Loucy (cell line): ENCODE measurements around the gene CTNNBL1.
"Not testable (repeated sequence)": the region's sequence is repeated elsewhere in the genome, so short reads cannot be mapped to it uniquely, and the experiment has no call there.

ENCODE experiments used
- H2AFZ ChIP-seq: fragments of 200-600 bp; sonication (generic); 2 replicates; pipeline ENCODE4 v1.6.0; 2016; ENCODE audit warnings: antibody characterized with exemption, mild to moderate bottlenecking, low read length, moderate library complexity
- H3F3A ChIP-seq: fragments of 200-600 bp; 2 replicates; pipeline ENCODE4 v1.6.0; 2016; ENCODE audit warnings: antibody characterized with exemption, low read depth, mild to moderate bottlenecking
- H3K27me3 ChIP-seq: fragments of 200-600 bp; sonication (generic); 2 replicates; pipeline ENCODE4 v1.6.1; 2014; ENCODE audit warnings: low read length, mild to moderate bottlenecking; ENCODE audit not compliant: insufficient read depth, poor library complexity, severe bottlenecking
- H3K36me3 ChIP-seq: fragments of 200-600 bp; sonication (generic); 2 replicates; pipeline ENCODE4 v1.6.1; 2016; ENCODE audit warnings: low read length; ENCODE audit not compliant: insufficient read depth
- H3K4me1 ChIP-seq: fragments of 200-600 bp; sonication (generic); 2 replicates; pipeline ENCODE4 v1.5.1; 2014; ENCODE audit warnings: low read length, mild to moderate bottlenecking; ENCODE audit not compliant: insufficient read depth, poor library complexity, severe bottlenecking
- H3K4me2 ChIP-seq: fragments of 200-600 bp; sonication (generic); 2 replicates; pipeline ENCODE4 v1.6.0; 2014; ENCODE audit warnings: antibody characterized with exemption, low read length, low read depth, mild to moderate bottlenecking; ENCODE audit not compliant: poor library complexity, severe bottlenecking
- H3K4me3 ChIP-seq: fragments of 200-600 bp; sonication (generic); 2 replicates; pipeline ENCODE4 v1.5.1; 2014; ENCODE audit warnings: low read length, mild to moderate bottlenecking, mixed read lengths; ENCODE audit not compliant: poor library complexity, severe bottlenecking
- H3K79me2 ChIP-seq: fragments of 200-600 bp; sonication (generic); 2 replicates; pipeline ENCODE4 v1.6.1; 2014; ENCODE audit warnings: low read length; ENCODE audit not compliant: insufficient read depth
- H3K9ac ChIP-seq: fragments of 200-600 bp; sonication (generic); 2 replicates; pipeline ENCODE4 v1.6.0; 2014; ENCODE audit warnings: mild to moderate bottlenecking, low read depth, low read length, moderate library complexity; ENCODE audit not compliant: poor library complexity, severe bottlenecking
- H3K9me2 ChIP-seq: fragments of 200-600 bp; sonication (generic); replicated peaks from 2 replicates; pipeline ENCODE4 v1.6.1; 2016; ENCODE audit warnings: low read depth, low read length, mixed read lengths
- H3K9me3 ChIP-seq: fragments of 200-600 bp; sonication (generic); 2 replicates; pipeline ENCODE4 v1.6.1; 2014; ENCODE audit warnings: mild to moderate bottlenecking, antibody characterized with exemption, low read length, low read depth; ENCODE audit not compliant: insufficient read depth
- H4K20me1 ChIP-seq: fragments of 200-600 bp; sonication (generic); 2 replicates; pipeline ENCODE4 v1.6.0; 2014; ENCODE audit warnings: antibody characterized with exemption, low read length, mild to moderate bottlenecking; ENCODE audit not compliant: insufficient read depth, poor library complexity, severe bottlenecking
- CTCF ChIP-seq: fragments of 200-600 bp; sonication (generic); conservative IDR thresholded peaks from 2 replicates; pipeline ENCODE4 v1.5.1; 2014; ENCODE audit warnings: mild to moderate bottlenecking, antibody characterized with exemption, low read length
- EZH2phosphoT487 ChIP-seq: fragments of 200-600 bp; IDR thresholded peaks from 2 replicates; pipeline ENCODE4 v1.6.1; 2018; ENCODE audit warnings: antibody characterized with exemption, mild to moderate bottlenecking, moderate library complexity, borderline replicate concordance

The CTNNBL1 gene

DNA sequence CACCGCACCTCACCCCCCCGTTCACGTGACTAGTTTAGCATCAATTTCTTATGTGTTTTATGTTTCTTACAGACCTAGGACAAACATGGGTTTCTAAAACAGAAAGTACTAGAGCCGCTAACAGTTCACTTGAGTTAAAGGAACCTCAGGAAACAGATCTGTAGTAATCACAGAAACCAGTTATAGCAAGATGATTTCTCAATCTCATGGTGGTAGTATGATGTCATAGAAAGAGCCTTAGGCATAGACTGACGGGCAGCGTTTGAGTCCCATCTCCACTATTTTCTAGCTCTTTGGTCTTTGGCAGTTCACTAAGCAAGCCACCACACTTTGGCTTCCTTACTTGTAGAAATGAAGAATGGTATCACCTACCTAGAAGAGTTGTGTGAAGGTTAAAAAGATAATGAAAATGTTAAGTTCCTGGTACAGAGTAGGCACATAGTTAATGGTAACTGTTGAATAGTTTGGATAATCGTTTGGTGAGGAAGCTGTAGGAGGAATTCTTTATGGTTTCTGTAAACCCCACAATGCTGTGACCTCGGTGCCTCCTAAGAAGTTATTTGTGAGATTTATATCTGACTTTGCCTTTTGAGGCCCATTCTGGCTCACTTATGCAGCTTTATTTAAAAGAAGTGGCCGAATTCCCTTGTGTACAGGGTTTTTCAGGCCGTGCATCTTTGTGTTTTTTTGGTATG, 21.3 kb downstream of the CTNNBL1 start:
- TF ChIP-seq CTCF, result no peak
- no peak for TF ChIP-seq EZH2phosphoT487
- H4K20me1 ChIP-seq, result peaks cover 6% of the 10 kb centered on the region
- no peaks in the 10 kb centered on the region for H3K27me3 ChIP-seq

DNA sequence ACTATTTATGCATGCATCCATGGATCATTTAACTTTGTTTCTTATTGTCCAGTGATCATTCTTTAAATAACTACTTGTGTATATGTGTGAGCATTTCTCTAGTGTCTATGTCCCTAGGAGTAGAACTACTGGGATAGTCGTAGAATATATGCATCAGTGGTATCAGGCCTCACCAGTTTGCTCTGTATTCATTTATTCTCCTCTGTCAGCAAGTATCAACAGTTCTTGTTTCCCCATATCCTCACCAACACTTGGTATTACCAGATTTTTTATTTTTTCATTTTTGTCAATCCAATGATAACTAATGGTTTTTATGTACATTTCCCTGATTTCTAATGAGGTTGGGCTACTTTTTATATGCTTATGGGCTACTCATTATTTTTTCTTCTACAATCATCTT, 27.9 kb downstream of the CTNNBL1 start:
- Histone ChIP-seq H3F3A (no peaks in the 10 kb centered on the region), H3K9me3 (peaks cover 8% of the 10 kb centered on the region), H3K4me2 (no peak overlapping the region), H3K4me3 (no peak overlapping the region), H3K79me2 (peaks cover 64% of the 10 kb centered on the region), H3K4me1 (peaks cover 9% of the 10 kb centered on the region), H3K9me2 (no peaks in the 10 kb centered on the region), H2AFZ (no peak overlapping the region), H3K9ac (no peak overlapping the region), H4K20me1 (peaks cover 11% of the 10 kb centered on the region), H3K36me3 (0 out of 2 replicates have a peak, but pooled peaks cover 6% of the 10 kb centered on the region), H3K27me3 (no peaks in the 10 kb centered on the region)
- no peak for TF ChIP-seq CTCF
- no peak for TF ChIP-seq EZH2phosphoT487

More for the DNA sequence above, 21.3 kb downstream of the CTNNBL1 start:
- no peaks in the 10 kb centered on the region for H3K9me2 ChIP-seq
- H3K36me3 ChIP-seq, result peaks cover under 1% of the 10 kb centered on the region; the same call in 1 of the 2 replicates
- H3K9me3 ChIP-seq, result no peaks in the 10 kb centered on the region
- H2AFZ ChIP-seq, result no peak overlapping the region
- H3K4me1 ChIP-seq, result peaks cover 21% of the 10 kb centered on the region
- H3K4me2 ChIP-seq, result no peak overlapping the region
- H3K79me2 ChIP-seq, result peaks cover 76% of the 10 kb centered on the region
- no peaks in the 10 kb centered on the region for H3F3A ChIP-seq
- no peak overlapping the region for H3K9ac ChIP-seq
- no peak overlapping the region for H3K4me3 ChIP-seq

- not testable (repeated sequence) for H4K20me1 ChIP-seq, H3K9me2 ChIP-seq, H3F3A ChIP-seq, H3K9ac ChIP-seq, H3K9me3 ChIP-seq, H3K4me3 ChIP-seq, H3K36me3 ChIP-seq, H3K27me3 ChIP-seq, H3K4me2 ChIP-seq, H2AFZ ChIP-seq
- peaks cover 64% of the 10 kb centered on the region for H3K79me2 ChIP-seq
- peaks cover 13% of the 10 kb centered on the region for H3K4me1 ChIP-seq
Measured at GRCh38 chr20:37722312-37722711, 28.5 kb downstream of the CTNNBL1 start.

GRCh38 chr20:37723668-37724067, 29.8 kb downstream of the CTNNBL1 start:
- Histone ChIP-seq H3K9me2 (no peaks in the 10 kb centered on the region), H3K4me3 (no peak overlapping the region), H3K36me3 (0 out of 2 replicates have a peak, but pooled peaks cover 6% of the 10 kb centered on the region), H3F3A (no peaks in the 10 kb centered on the region), H3K27me3 (no peaks in the 10 kb centered on the region), H2AFZ (no peak overlapping the region), H3K4me2 (no peak overlapping the region), H3K9ac (no peak overlapping the region), H4K20me1 (peaks cover 8% of the 10 kb centered on the region), H3K9me3 (peaks cover 8% of the 10 kb centered on the region), H3K79me2 (peaks cover 69% of the 10 kb centered on the region), H3K4me1 (peaks cover 13% of the 10 kb centered on the region)
- TF ChIP-seq EZH2phosphoT487, result no peak
- no peak for TF ChIP-seq CTCF
